Right hindlimb (tissue), 1 donor: ENCODE data around the gene SCART1.
"Not testable (repeated sequence)": the region's sequence is repeated elsewhere in the genome, so short reads cannot be mapped to it uniquely, and the experiment has no call there.

Experiments
- DNase-seq: peaks from one replicate; pipeline ENCODE4 v3.0.0-alpha.2; 2018

The SCART1 gene

DNA sequence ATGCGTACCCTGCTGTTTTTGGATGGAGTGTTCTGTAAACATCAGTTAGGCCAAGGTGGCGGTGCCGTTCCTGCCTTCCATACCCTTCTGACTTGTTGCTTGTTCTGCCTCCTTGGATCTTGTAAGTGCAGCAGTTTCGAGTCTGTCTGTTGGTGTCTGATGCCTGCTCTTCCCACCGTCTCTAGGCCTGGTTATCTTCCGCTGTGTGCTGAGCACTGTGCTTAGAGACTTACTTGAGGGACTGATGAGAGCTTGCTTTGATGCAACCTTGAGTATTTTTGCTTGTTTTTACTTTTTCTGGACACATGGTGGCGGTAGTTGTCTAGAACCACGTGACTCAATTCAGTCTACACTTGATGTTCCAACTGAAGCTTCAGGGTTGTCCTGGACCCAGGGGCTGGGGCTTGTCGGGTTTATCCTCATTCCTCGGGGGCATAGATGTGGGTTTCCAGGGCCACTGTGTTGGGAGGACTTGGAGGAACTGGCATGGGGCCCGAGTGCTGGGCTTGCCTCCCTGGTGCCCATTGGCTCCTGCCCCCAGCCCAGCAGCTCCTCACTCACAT lies 15.0 kb upstream of the SCART1 start:
- peak; percentile 10 for DNase-seq

DNA sequence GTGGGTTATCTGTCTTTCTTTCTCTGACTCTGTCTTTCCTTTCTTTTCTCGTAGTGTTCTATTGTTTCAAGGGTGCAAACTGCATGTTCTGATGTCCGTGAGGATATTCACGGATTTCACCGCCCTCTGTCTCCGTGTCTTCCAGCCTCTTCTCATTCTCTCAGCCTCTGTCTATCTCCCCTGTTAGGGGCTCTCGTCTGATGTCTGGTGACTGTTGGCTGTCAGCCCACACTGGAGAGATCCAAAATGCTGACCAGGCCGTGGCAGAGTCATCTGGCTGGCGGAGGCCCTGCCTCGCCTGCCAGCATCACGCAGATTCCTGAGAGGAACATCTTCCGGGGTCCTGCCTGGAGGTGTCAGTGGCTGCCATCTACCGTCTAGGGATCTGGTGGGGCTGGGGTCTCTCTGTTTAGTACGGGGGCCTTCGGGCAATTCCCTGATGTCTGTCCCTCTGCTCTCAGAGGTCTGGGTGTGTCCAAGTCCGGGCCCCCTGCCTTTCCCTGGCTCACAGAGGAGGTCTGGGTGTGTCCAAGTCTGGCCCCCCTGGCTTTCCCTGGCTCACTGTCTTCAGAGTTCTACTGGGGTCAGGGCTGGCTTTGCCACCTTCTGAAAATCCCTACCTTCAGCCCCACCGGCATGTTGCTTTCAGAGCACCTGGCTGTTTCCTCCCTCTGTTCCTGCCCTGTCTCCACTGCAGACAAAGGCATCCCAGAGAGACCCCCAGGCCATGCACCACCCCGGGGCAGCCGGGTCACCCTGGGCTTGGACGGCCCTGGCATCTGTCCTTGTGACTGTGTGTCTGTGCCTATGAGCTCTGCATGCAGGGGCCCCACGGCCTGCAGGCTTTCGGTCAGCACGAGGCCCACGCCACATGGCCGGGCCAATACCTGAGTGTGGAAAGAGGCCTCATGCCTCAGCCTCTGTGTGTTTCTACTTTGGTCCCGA lies 14.0 kb upstream of the SCART1 start:
- DNase-seq, result peak; percentile 12

DNA sequence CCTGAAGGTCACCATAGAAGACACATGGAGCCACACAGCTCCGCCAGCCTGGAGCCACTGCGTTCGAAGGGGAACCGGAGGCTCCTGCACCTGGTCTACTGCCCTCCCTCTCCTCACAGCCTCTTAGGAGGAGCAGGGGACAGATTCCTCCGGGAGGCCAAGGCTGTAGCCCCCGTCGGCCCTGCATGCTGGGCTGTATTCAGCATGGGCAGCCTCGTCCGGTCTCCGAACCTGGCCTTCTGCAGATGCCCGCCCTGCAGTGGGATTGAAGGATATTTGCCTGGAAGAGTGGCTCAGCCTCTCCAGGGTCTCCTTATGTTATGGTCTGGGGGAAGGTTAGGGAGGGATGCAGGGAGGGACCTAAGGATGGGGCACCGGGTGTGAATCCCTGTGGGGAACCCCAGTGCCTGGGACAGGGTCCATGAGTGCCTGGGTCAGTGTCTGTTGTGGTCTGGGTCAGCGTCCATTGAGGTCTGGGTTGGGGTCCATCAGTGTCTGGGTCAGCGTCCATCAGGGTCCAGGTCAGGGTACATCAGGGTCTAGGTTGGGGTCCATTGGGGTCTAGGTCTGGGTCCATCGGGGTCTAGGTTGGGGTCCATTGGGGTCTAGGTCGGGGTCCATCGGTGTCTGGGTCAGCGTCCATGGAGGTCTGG lies 13.0 kb upstream of the SCART1 start:
- DNase-seq, result no peak

DNA sequence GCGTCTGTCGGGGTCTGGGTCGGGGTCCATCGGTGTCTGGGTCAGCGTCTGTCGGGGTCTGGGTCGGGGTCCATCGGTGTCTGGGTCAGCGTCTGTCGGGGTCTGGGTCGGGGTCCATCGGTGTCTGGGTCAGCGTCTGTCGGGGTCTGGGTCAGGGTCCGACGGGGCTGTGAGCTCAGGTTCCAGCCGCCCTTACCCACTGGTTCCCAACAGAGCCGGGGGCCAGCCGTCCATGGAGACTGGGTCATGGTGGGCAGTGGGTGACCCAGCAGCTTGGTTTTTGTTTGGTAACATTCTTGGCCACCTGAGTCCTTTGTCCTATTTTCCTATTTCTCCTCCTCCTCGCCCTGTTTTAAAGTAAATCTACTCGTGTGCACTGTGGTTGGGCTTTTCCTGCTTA lies 12.4 kb upstream of the SCART1 start:
- not testable (repeated sequence) for DNase-seq

DNA sequence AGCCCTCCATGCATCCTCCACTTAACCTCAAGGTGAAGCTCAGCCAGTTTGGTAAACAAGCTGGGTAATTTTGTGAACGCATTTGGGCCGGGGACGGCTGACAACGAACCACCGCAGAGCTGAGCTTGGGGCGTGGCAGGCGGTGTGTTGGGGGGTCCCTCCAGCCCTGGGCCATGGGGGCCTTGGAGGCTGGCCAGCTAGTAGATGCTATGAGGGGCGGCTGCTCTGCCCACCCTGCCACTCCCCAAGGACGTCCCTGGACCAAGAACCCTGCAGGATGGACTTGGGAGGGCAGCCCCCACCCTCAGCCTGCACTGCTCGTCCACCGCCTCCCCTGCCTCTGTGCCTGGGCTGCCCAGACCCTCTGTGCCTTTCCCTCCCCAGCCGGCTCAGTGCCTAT lies 12.0 kb upstream of the SCART1 start:
- DNase-seq, result peak; percentile 12

DNA sequence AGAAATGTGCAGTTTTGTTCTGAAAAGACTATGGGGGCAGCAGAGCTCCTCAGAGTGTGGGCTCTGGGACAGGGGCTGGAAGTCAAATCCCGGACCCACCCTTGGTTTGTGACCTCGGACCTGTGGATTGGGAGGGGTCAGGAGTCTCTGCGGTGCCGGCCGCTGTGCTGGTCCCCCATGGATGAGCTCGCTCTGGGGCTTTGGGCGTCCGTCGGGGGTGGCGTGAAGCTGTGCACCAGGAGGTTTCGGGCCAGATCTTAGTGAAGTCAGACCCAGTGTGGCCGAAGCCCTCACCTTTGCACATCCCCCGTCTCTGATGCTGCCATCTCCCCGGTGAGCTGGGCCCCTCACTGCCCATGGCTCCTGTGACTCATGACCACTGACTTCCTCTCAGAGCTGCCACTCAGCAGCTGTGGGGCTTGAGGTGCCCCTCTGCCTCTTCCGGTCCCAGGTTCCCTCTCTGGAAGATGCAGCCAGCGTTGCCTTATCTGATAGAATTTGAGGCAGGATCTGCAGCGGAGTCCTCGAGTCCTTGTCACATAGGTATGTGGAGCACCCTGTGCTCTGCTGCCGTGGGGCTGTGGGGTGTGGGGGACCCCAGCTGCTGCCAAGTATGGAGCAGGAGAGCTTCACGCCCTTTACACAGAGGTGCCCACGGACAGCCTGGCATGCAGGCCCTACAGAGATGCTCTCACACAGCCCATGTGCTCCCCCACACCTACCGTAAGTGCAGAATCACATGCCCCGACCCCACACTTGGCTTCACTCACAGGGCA lies 11.4 kb upstream of the SCART1 start:
- DNase-seq, result peak; percentile 7

GRCh38 chr10:133442967-133443924 lies 10.5 kb upstream of the SCART1 start:
- DNase-seq, result peak; percentile 6

GRCh38 chr10:133444342-133445267 lies 9.1 kb upstream of the SCART1 start:
- peak; percentile 8 for DNase-seq

GRCh38 chr10:133445268-133445732 lies 8.4 kb upstream of the SCART1 start:
- DNase-seq, result peak; percentile 4

- DNase-seq, result peak; percentile 6
Observed at GRCh38 chr10:133445751-133446708, 7.7 kb upstream of the SCART1 start.

DNA sequence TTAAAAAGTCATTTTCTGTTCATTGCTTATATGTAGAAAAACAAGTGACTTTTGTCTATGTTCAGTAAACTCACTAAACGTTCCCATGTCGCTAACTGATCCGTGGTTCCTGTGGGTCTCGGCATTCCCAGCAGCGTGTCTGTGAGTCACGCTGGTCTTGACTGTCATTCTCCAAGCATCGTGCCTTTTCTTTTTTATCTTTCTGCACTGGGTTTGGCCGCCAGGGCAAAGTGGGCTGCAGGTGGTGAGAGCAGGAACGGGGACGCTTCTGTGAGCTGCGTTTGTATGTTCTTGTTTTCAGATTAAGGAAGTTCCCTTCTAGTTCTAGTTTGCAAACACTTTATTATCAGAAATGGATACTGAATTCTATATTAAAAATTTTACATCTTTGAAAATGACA lies 6.8 kb upstream of the SCART1 start:
- DNase-seq, result peak; percentile 7

- DNase-seq, result no peak
Observed at GRCh38 chr10:133448120-133448519, 5.6 kb upstream of the SCART1 start.

DNA sequence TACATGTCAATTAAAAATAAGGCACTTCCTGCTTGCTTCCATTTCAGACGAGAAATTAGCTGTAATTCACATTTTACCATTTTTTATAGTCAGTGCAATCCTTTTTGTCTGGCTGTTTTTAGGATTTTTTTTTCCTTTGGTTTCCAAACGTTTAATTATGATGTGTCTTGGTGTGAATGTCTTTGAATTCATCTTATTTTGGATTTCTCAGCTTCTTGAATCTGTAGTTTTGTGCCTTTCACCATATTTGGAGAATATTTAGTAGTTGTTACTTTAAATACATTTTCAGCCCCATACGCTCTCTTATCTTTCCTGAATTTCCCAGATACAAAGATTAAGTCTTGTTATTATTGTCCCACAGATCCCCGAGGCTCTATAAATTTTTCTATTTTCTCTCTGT lies 2.4 kb upstream of the SCART1 start:
- DNase-seq, result no peak

DNA sequence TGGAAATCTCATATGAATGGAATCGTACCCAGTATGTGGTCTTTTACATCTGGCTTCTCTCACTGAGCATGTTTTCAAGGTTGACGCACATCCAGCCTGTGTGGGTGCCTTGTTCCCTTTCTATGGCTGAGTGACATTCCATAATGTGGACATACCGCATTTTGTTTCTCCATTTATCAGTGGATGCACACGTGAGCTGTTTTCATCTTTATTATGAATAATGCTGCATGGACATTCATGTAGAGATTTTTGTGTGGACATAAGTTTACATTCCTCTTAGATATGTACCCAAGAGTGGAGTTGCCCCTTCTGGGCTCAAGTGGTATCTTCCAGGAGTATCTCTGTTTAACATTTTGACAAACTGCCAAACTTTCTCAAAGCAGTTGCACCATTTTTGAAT lies 1.3 kb upstream of the SCART1 start:
- no peak for DNase-seq

- DNase-seq, result no peak
Observed at GRCh38 chr10:133454204-133454893, 604 bp downstream of the SCART1 start.

- no peak for DNase-seq
Observed at GRCh38 chr10:133455196-133455595, 1.5 kb downstream of the SCART1 start.

GRCh38 chr10:133455611-133456031 lies 1.9 kb downstream of the SCART1 start:
- DNase-seq, result no peak
